Lung (tissue), 12 donors: ENCODE results near the gene ASB2. TPM values are rescaled to one million over a fixed set of nuclear protein-coding genes. Genes with fewer than 3 reads are reported as not detected.

Experiments
- ATAC-seq: fragments of 200-7000 bp; cut with Tn5 transposase; one replicate; pipeline ENCODE4 v1.9.1; 2020; ENCODE audit warnings: moderate number of reproducible peaks; ENCODE audit not compliant: insufficient read depth, low FRiP score
- DNase-seq, 3 donors: peaks; one replicate each; pipeline ENCODE4 v3.0.0-alpha.2; 2013 to 2017
- H3K27ac ChIP-seq, 2 donors: one replicate each; pipeline ENCODE4 v1.5.1; 2013; ENCODE audit warnings: mild to moderate bottlenecking in 2 of 2, moderate library complexity in 2 of 2, control low read depth in 1 of 2, inconsistent platforms in 1 of 2, low read depth in 1 of 2, low read length in 1 of 2
- H3K27me3 ChIP-seq, 3 donors: one replicate each; pipeline ENCODE4 v1.5.1; 2013; ENCODE audit warnings: low read length in 2 of 3; ENCODE audit not compliant: control insufficient read depth in 3 of 3, insufficient read depth in 3 of 3
- H3K36me3 ChIP-seq, 4 donors: one replicate each; pipeline ENCODE4 v1.5.1; 2013; ENCODE audit warnings: low read length in 4 of 4, mild to moderate bottlenecking in 1 of 4, moderate library complexity in 1 of 4; ENCODE audit not compliant: control insufficient read depth in 4 of 4, insufficient read depth in 4 of 4
- H3K4me1 ChIP-seq, 5 donors: one replicate each; pipeline ENCODE4 v1.5.1; 2013; ENCODE audit warnings: low read length in 5 of 5, mild to moderate bottlenecking in 2 of 5, moderate library complexity in 1 of 5; ENCODE audit not compliant: control insufficient read depth in 5 of 5, insufficient read depth in 5 of 5
- H3K4me3 ChIP-seq: one replicate; pipeline ENCODE4 v1.5.1; 2013; ENCODE audit warnings: mild to moderate bottlenecking, control low read depth, moderate library complexity
- H3K9ac ChIP-seq, 2 donors: one replicate each; pipeline ENCODE4 v1.5.1; 2013; ENCODE audit warnings: low read length in 2 of 2, control low read depth in 1 of 2; ENCODE audit not compliant: insufficient read depth in 1 of 2
- H3K9me3 ChIP-seq, 4 donors: one replicate each; pipeline ENCODE4 v1.5.1; 2013; ENCODE audit warnings: low read length in 3 of 4, mild to moderate bottlenecking in 1 of 4, moderate library complexity in 1 of 4; ENCODE audit not compliant: control insufficient read depth in 4 of 4, insufficient read depth in 3 of 4
- WGBS, 2 donors: extraction: QIAGEN DNeasy Blood & Tissue Kit; methylation state at CpG; one replicate each; pipeline ENCODE4 v1.1.7; 2013; 5-methylcytosine and 5-hydroxymethylcytosine counted together
- polyA plus RNA-seq, 2 donors: library from polyadenylated mRNA; stranded (reverse); fragments of 200-250 nt; gene quantifications; one replicate each; pipeline ENCODE4 v1.2.1, GENCODE V29; 2013
- total RNA-seq, 2 donors: library from RNA; depleted of rRNA in 1 of 2; stranded (reverse); fragments of >200 nt in 1 of 2; gene quantifications; one replicate each; pipeline ENCODE4 v1.2.1, GENCODE V29; 2014 to 2021
- TF ChIP-seq, protein P1 (sequence below): IDR thresholded peaks from 2 replicates; pipeline ENCODE4 v1.5.1; 2012; ENCODE audit warnings: mild to moderate bottlenecking; ENCODE audit errors: control extremely low read depth, extremely low read depth
- donor health status: control.
- donor health status: control.
- donor health status: Bipolar disorder and iron deficiency.
- donor health status: healthy.
- donor health status: DM: yes; HTN: yes; CAD: no.

Gene ASB2
- total and polyA plus RNA-seq, 4 donors, result 1.8 to 3.7 (median 2.6) TPM

DNA sequence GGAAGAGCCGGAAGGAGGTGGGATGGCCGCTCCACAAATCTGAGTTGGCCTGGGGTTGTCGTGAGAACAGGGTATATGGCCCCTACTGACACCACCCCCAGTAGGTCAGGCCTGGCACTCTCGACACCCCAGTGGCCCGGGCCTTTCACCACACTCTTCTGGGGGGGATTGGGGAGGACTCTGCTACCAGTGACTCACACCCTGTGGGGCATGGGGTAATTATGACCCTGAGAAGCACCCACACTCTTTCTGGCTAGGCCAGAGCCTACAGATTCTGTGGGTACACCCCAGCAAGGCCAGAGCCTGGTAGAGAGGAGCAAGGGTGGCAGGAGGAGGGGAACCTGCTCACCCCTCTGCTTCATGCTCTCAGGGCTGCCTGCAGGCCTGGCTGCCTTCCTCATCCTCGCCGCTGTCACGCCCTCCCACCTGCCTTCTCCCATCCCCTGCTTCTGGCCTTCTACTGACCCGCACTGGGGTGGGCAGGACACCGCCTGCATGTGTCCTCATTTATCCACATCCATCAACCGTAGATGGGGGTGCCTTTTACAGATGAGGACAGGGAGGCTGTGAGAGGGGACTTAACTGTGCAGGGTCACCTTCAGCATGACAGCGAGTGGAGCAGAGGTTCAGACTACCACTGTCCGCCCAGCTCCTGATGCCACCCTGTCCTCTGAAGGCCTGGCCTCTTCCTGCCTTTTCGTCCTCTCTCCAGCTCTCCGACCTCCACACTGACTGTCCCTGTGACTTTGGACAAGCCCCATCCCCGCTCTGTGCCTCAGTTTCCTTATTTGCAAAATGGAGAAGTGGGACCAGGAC, 18.4 kb downstream of the ASB2 start:
- ATAC-seq (no peak), DNase-seq (no peak)
- Histone ChIP-seq H3K36me3 (no peaks in the 10 kb centered on the region), H3K9ac (peak overlapping the region in 1 of 2 donors; percentile 8), H3K27ac (peak overlapping the region in 1 of 2 donors; percentile 68), H3K4me1 (peaks cover 0 to 18% (median 9%) of the 10 kb centered on the region in 5 donors), H3K9me3 (no peaks in the 10 kb centered on the region), H3K4me3 (no peak overlapping the region), H3K27me3 (no peaks in the 10 kb centered on the region)
- 94% methylated on average over 16 of the region's 16 CpGs for WGBS, 2 donors
- TF ChIP-seq, protein P1, sequence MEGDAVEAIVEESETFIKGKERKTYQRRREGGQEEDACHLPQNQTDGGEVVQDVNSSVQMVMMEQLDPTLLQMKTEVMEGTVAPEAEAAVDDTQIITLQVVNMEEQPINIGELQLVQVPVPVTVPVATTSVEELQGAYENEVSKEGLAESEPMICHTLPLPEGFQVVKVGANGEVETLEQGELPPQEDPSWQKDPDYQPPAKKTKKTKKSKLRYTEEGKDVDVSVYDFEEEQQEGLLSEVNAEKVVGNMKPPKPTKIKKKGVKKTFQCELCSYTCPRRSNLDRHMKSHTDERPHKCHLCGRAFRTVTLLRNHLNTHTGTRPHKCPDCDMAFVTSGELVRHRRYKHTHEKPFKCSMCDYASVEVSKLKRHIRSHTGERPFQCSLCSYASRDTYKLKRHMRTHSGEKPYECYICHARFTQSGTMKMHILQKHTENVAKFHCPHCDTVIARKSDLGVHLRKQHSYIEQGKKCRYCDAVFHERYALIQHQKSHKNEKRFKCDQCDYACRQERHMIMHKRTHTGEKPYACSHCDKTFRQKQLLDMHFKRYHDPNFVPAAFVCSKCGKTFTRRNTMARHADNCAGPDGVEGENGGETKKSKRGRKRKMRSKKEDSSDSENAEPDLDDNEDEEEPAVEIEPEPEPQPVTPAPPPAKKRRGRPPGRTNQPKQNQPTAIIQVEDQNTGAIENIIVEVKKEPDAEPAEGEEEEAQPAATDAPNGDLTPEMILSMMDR, result no peak

DNA sequence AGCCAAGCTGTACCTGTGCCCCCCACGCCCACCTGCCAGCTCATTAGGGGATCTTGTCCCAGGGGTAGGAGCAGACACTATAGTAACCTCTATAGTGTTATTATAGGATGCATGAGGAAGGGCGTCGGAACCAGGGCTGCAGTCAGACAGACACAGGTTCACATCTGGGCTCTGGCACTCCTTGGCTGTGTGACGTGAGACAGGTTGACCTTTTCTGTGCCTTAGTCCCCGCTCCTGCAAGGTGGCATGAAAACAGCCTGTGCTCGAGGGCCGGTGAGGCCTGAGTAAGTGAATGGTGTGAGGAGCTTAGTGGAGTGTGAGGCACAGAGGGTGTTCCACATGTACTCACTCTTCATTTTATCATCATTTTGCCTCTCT, 19.0 kb downstream of the ASB2 start:
- Histone ChIP-seq H3K27me3 (no peaks in the 10 kb centered on the region), H3K9me3 (no peaks in the 10 kb centered on the region), H3K9ac (no peak overlapping the region), H3K36me3 (no peaks in the 10 kb centered on the region), H3K27ac (peak overlapping the region in 1 of 2 donors; percentile 65), H3K4me1 (peaks cover 0 to 18% (median 9%) of the 10 kb centered on the region in 5 donors), H3K4me3 (no peak overlapping the region)
- DNase-seq (no peak), ATAC-seq (no peak)
- 92% methylated on average over 7 of the region's 7 CpGs for WGBS, 2 donors
- TF ChIP-seq, protein P1, result no peak

DNA sequence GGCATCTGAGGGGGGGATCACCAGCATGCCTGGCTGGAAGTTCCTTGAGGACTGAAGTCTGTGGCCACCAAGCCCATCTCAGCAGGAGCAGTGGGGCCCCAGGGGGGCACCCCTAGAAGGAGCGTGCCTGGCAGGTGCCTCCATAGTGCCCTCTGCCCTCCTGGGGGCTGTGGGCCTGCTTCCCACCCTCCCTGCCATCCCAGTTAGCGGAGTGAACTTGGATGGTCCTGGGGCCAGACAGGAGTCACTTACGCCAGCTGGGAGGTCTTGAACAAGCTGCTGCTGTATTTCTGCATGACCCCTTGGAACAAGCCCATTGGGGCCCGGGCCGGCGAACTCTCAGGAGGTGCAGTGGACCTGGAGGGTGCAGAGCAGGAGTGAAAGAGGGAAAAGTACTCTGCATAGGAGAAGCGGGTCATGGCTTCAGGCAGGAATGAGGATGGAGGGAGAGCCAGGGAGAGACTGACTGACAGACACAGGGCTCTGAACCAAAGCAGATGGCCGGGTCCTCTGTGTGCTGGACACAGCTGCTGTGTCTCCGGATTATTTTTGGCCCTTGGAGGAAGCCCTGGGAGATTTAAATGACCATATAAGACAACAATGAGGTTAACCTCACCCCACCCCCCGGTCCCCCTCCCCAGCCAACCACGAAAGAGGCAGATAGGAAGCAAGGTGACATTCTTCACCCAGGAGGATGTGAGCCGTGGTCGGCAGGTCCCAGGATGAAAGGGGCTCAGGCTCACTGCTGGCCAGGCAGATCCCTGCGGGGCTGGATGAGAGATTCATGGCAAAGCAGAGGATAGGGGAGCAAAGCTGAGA, 19.6 kb downstream of the ASB2 start:
- TF ChIP-seq, protein P1, result no peak
- Histone ChIP-seq H3K27me3 (no peaks in the 10 kb centered on the region), H3K9ac (no peak overlapping the region), H3K9me3 (no peaks in the 10 kb centered on the region), H3K27ac (peak overlapping the region in 1 of 2 donors; percentile 83), H3K36me3 (no peaks in the 10 kb centered on the region), H3K4me1 (peaks cover 0 to 18% (median 9%) of the 10 kb centered on the region in 5 donors), H3K4me3 (no peak overlapping the region)
- DNase-seq (no peak), ATAC-seq (no peak)
- 60 to 68% methylated on average over 14 of the region's 14 CpGs for WGBS, 2 donors
